ENCODE measurements around the gene EIF4E1B. TPM values are rescaled to one million over a fixed set of nuclear protein-coding genes. Genes with fewer than 3 reads are reported as not detected.
A peak's percentile ranks its signal among the peaks of the same experiment; 100 is the strongest.

Gene EIF4E1B
- total RNA-seq, 1 experiment from 2014 or later, result not detected

- CTCF ChIA-PET, result no interaction called here
- intact Hi-C loops (cut with micrococcal nuclease; ENCODE audit: unreplicated experiment), result no loop called here
- BruUV-seq (replicated peaks), result no TSS peak
- Mint-ChIP-seq H3K27ac (ENCODE audit: unreplicated experiment) (peak overlapping the region; percentile 9), H3K9me3 (ENCODE audit: low read depth, unreplicated experiment) (no peaks in the 10 kb centered on the region), H3K4me1 (ENCODE audit: low read depth, unreplicated experiment) (peaks cover 31% of the 10 kb centered on the region), H3K27me3 (ENCODE audit: unreplicated experiment) (no peaks in the 10 kb centered on the region), H3K36me3 (ENCODE audit: insufficient read depth, unreplicated experiment) (peaks cover 33% of the 10 kb centered on the region), H3K4me3 (ENCODE audit: low read depth, unreplicated experiment) (no peak overlapping the region)
- no peak for DNase-seq
- TF ChIP-seq CTCF (IDR thresholded peaks at IDR 0.05; ENCODE audit: unreplicated experiment), result no peak
Observed at GRCh38 chr5:176650354-176650884, 19.9 kb downstream of the EIF4E1B start.

GRCh38 chr5:176651472-176651980 is 21.1 kb downstream of the EIF4E1B start:
- no TSS peak for BruUV-seq (replicated peaks)
- intact Hi-C loops (cut with micrococcal nuclease; ENCODE audit: unreplicated experiment), result no loop called here
- Mint-ChIP-seq H3K9me3 (ENCODE audit: low read depth, unreplicated experiment) (no peaks in the 10 kb centered on the region), H3K36me3 (ENCODE audit: insufficient read depth, unreplicated experiment) (peaks cover 30% of the 10 kb centered on the region), H3K27me3 (ENCODE audit: unreplicated experiment) (no peaks in the 10 kb centered on the region), H3K4me1 (ENCODE audit: low read depth, unreplicated experiment) (peaks cover 31% of the 10 kb centered on the region), H3K4me3 (ENCODE audit: low read depth, unreplicated experiment) (no peak overlapping the region), H3K27ac (ENCODE audit: unreplicated experiment) (no peak overlapping the region)
- CTCF ChIA-PET, result interaction anchor here (0.6 to 0.7 kb wide), 2 partner anchors 9 kb away, joined by 3 to 4 read pairs; no protein-coding TSS in a partner anchor
- TF ChIP-seq CTCF (IDR thresholded peaks at IDR 0.05; ENCODE audit: unreplicated experiment), result no peak
- no peak for DNase-seq

GRCh38 chr5:176652136-176652535 is 21.7 kb downstream of the EIF4E1B start:
- no peak for TF ChIP-seq CTCF (IDR thresholded peaks at IDR 0.05; ENCODE audit: unreplicated experiment)
- Mint-ChIP-seq H3K4me1 (ENCODE audit: low read depth, unreplicated experiment) (peaks cover 31% of the 10 kb centered on the region), H3K27me3 (ENCODE audit: unreplicated experiment) (no peaks in the 10 kb centered on the region), H3K36me3 (ENCODE audit: insufficient read depth, unreplicated experiment) (peaks cover 27% of the 10 kb centered on the region), H3K4me3 (ENCODE audit: low read depth, unreplicated experiment) (no peak overlapping the region), H3K9me3 (ENCODE audit: low read depth, unreplicated experiment) (no peaks in the 10 kb centered on the region), H3K27ac (ENCODE audit: unreplicated experiment) (no peak overlapping the region)
- no peak for DNase-seq
- no TSS peak for BruUV-seq (replicated peaks)
- intact Hi-C loops (cut with micrococcal nuclease; ENCODE audit: unreplicated experiment), result loop anchor here (2.0 kb wide), 1 partner anchor 89 kb away; no protein-coding TSS in a partner anchor
- CTCF ChIA-PET, result no interaction called here

DNA sequence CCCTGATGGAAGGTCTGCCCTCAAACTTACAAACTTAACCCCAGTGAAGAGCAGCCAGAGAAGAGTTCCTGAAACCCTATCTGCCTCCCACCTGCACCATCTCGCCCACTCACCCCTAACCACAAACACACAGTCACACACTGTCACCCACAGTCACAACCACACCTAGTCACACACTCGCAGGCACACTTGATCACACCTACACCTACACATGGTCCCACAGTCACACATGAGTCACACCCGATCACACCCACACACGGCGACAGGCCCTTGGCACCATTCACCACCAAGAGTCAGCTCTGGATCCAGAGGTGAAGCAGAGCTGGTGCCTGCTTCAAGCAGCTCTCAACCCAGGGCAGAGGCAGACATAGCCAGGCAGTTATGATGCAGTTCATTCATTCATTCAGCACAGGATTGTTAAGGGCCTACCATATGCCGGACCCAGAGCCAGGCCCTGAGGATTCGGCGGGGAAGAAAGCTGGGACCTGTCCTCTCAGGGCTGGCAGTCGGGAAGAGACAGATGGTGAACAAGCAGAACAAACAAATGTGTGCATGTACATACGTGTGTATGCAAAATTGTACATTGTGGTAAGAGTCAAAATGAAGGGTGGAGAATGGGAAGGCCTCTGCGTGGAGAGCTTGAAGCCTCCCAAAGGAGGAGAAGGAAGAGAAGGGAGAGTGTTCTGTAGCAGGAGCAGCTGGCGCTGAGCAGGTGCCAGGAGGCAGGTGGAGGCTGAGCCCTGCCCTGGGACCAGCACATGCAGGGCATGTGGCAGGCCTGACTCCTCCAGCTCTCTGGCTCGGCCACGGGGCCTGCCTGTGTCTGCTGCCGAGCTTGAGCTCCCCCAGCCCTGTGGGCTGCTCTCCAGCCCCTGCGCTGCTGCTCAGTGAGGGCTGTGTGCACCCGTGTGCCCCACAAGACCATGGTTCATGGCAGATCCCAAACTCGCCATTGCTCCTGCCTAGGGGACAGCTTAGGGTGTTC is 23.2 kb downstream of the EIF4E1B start:
- no peak for DNase-seq
- H3K9me3 Mint-ChIP-seq (ENCODE audit: low read depth, unreplicated experiment), result no peaks in the 10 kb centered on the region
- CTCF ChIA-PET, result no interaction called here
- H3K36me3 Mint-ChIP-seq (ENCODE audit: insufficient read depth, unreplicated experiment), result peaks cover 20% of the 10 kb centered on the region
- intact Hi-C loops (cut with micrococcal nuclease; ENCODE audit: unreplicated experiment), result loop anchor here (2.0 kb wide), 1 partner anchor 87 kb away; no protein-coding TSS in a partner anchor
- H3K27me3 Mint-ChIP-seq (ENCODE audit: unreplicated experiment), result no peaks in the 10 kb centered on the region
- H3K4me1 Mint-ChIP-seq (ENCODE audit: low read depth, unreplicated experiment), result peaks cover 34% of the 10 kb centered on the region
- no TSS peak for BruUV-seq (replicated peaks)
- no peak overlapping the region for H3K4me3 Mint-ChIP-seq (ENCODE audit: low read depth, unreplicated experiment)
- no peak overlapping the region for H3K27ac Mint-ChIP-seq (ENCODE audit: unreplicated experiment)
- no peak for TF ChIP-seq CTCF (IDR thresholded peaks at IDR 0.05; ENCODE audit: unreplicated experiment)
